GM20000 (cell line): ENCODE measurements around the gene TLE5.

Source experiments
- DNase-seq: peaks from one replicate; pipeline ENCODE4 v3.0.0; 2012; ENCODE audit warnings: low spot score
- TF ChIP-seq, protein P1 (sequence below): IDR thresholded peaks from 2 replicates; pipeline ENCODE4 v1.5.1; 2012; ENCODE audit warnings: mild to moderate bottlenecking, control low read depth; ENCODE audit errors: extremely low read depth, missing control alignments

Gene TLE5

DNA sequence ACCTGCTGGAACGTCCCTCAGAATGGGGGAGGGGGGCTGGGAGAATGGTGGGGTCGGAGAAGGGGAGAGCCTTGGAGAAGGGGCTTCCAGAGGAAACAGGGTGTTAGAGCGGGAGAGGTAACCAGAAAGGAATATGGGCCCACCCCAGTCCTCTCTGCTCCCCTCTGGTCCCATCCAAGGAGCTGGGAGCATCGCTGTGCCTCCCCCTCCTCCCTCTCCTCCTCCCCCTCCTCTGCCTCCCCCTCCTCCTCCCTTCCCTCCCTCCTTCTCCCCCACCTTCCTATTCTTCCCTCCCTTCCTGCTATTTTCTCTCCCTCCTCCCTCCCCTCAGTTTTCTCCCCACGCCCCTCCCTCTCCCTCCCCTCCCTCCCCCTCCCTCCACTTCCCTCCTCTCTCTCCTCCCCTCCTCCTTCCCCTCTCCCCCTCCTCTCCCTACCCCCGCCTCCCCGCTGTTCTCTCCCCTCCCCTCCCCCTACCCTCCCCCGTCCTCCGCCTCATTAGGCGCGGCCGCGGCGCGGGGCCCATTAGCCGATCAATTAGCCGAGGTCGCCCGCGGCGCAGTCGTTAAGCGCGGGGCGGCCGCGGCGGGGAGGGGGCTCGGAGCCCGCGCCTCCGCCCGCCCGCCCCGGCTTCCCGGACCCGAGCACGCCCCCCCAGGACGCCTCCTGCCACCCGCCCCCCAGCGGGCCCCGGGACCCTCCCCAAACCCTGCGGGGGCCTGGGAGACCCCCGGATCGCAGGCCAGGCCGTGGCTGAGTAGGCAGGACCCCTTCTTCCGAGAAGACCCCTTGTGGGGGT is 15.4 kb downstream of the TLE5 start:
- DNase-seq: no peak
- TF ChIP-seq, protein P1, sequence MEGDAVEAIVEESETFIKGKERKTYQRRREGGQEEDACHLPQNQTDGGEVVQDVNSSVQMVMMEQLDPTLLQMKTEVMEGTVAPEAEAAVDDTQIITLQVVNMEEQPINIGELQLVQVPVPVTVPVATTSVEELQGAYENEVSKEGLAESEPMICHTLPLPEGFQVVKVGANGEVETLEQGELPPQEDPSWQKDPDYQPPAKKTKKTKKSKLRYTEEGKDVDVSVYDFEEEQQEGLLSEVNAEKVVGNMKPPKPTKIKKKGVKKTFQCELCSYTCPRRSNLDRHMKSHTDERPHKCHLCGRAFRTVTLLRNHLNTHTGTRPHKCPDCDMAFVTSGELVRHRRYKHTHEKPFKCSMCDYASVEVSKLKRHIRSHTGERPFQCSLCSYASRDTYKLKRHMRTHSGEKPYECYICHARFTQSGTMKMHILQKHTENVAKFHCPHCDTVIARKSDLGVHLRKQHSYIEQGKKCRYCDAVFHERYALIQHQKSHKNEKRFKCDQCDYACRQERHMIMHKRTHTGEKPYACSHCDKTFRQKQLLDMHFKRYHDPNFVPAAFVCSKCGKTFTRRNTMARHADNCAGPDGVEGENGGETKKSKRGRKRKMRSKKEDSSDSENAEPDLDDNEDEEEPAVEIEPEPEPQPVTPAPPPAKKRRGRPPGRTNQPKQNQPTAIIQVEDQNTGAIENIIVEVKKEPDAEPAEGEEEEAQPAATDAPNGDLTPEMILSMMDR: no peak

DNA sequence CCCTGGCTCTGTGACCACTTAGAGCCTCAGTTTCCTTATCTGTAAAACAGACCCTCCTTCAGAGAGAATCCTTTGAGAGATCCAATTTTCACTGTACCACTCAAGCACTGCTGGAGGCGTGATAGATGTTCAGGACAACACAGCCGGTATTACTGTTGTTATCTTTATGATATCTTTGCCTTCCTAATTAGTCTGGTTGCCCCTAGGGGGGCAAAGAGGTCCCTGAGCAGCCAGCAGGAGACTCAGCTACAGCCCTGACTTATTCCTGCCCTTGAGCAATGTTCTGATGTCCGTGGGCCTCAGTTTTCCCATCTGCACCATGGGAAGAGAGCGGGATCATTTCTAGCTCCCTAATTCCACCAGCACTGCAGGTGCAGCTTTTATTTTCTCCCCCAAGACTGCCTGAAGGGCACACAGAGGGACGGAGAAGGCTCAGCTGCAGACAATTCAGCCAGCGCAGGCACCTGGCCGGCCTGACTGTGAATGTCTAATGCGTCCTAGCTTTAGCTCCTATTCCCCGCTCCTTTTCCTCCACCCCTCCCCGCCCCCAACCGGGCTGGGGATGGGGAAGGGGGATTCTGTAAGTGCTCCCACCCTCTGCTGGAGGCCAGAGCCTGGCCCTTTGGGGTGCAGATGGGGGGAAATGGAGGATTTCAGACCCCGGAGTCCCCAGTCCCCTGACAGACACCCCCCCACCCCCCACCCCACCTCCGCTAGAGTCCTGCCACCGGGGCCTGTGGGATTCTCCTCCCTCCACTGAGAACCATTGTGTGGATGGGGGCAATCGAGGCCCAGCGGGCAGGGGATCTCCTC is 16.2 kb downstream of the TLE5 start:
- TF ChIP-seq, protein P1: no peak
- DNase-seq: no peak

DNA sequence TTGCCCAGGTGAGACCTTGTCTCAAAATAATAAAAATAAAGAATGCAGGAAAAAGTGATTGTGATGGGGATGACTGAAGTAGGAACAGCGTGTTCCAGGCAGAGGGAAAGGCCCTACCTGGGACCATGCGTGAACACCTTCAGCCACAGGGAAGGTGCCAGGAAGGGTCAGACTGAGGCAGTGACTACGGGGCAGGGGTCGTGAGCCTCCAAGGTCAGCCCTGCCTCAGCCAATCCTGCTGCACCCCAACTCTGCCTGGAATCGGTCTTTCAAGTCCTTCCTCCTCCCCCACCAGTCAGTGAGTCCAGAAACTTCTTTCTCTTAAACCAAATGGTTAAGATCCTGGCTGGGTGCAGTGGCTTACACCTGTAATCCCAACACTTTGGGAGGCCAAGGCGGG is 17.1 kb downstream of the TLE5 start:
- TF ChIP-seq, protein P1: no peak
- no peak for DNase-seq

DNA sequence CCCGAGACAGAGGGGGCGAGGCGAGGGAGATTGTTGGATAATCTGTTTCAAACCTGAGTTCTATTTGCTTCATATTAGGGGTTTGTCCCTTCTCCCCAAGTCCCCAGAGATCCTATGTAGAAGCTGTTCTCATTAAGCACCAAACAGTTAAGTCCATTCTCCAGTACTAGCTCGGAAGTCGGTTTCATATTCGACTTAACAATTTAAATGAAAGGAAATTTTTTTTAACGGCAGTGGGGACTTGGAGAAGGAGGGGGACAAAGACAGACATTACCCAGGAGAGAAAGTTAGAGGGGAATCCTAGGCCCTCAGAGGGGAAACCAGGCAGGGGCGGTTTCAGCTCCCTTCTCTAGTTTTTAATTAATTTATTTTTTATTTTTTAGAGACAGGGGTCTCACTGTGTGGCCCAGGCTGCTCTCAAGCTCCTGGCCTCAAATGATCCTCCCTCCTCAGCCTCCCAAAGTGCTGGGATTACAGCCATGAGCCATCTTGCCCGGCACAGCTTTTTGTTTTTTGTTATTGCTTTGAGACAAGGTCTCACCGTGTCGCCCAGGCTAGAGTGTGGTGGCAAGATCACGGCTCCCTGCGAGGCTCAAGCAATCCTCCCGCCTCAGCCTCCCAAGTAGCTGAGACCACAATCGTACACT is 19.6 kb downstream of the TLE5 start:
- no peak for DNase-seq
- TF ChIP-seq, protein P1: no peak

DNA sequence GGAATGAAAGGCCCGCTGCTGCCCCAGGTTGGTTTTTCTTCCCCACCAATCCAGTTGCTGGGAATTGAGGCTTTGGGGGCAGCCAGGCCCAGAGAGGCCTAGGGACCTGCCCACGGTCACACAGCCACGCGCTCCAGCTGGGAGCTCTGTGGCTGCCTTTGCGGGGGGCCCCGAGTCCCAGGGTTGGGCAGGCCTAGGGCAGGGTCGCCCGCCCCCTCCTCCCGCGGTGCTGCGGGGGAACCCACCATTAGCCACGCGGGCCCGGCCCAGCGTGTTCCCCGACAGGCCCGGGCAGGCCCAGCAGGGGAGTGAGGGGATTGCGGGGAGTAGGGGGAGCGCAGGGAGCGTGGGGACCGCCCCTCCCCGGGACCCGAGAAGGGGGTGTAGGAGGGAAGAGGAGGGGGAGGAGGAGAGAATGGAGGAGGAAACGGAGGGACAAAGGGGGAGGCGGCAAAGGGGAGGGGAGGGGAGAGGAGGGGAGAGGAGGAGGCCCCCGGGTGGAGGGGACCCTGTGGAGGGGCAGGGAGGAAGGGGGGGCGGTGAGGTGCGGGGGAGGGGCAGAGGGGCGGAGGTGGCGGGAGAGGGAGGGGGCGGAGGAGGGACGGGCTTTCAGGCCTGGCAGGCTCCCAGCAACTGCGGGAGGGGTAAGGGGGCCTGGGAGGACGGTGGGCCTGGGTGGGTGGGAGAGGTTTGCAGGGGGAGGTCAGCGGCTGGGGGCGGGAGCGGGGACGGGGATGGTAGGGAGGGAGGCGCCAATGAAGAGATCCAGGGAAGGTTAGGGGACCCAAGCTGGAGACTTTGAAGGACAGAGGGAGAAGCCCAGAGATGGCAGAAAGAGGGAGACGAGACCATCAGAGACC is 20.3 kb downstream of the TLE5 start:
- DNase-seq: no peak
- TF ChIP-seq, protein P1: no peak

DNA sequence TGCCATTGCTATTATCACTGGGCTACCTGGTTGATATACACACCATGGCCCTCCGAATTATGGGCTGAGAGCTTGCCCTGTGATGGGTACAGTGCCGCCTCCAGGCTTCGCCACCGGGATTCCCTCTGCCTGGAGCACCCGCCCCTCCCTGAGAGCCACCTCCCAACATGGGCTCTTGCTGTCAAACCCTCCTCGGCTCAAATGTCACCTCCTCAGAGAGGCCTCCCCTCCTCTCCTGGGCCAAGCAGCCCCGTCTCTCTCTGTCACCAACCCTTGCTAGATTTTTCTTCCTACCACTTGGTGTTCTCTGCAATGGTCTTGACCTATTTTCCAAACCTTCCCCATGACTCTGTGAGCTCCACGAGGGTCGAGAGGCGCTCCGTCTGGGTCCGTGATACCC is 21.0 kb downstream of the TLE5 start:
- TF ChIP-seq, protein P1: no peak
- no peak for DNase-seq
